SK-N-SH (cell line): ENCODE results near the gene SCN3A.

Experiments used
- CTCF ChIP-seq: fragments of 200-600 bp; sonication (generic); IDR thresholded peaks from 2 replicates; pipeline ENCODE4 v1.6.1; 2017; ENCODE audit warnings: antibody characterized with exemption, mild to moderate bottlenecking, moderate library complexity
- FOXM1 ChIP-seq: IDR thresholded peaks from 2 replicates; pipeline ENCODE4 v1.4.0; 2012; ENCODE audit warnings: low read depth, mild to moderate bottlenecking

GRCh38 chr2:165126244-165126643 lies 77.6 kb downstream of the SCN3A start:
- TF ChIP-seq CTCF (no peak), FOXM1 (no peak)
